GM21723 (cell line): Measurements from ENCODE around the gene PDZD2.

Experiments used
- ATAC-seq: cut with Tn5 transposase; IDR thresholded peaks from one replicate; pipeline ENCODE4 v1.9.1; 2021; ENCODE audit warnings: mild to moderate bottlenecking, moderate library complexity; ENCODE audit not compliant: unreplicated experiment

PDZD2 gene

GRCh38 chr5:32155211-32155610, 516.3 kb downstream of the PDZD2 start:
- ATAC-seq: no peak

DNA sequence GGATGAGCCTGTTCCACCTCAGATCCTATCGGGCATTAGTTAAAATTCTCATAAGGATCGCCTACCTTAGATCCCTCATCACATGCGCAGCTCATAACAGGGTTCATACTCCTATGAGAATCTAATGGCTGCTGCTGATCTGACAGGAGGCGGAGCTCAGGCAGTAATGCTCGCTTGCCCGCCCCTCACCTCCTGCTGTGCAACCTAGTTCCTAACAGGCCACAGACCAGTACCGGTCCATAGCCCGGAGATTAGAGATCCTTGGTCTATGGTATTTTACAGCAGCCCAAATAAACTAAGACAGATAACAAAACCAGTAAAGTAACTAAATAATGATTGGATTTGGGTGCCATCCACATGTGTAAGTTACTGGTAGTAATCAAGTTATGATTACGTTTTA, 517.7 kb downstream of the PDZD2 start:
- ATAC-seq: no peak

GRCh38 chr5:32157078-32157477, 518.1 kb downstream of the PDZD2 start:
- no peak for ATAC-seq

DNA sequence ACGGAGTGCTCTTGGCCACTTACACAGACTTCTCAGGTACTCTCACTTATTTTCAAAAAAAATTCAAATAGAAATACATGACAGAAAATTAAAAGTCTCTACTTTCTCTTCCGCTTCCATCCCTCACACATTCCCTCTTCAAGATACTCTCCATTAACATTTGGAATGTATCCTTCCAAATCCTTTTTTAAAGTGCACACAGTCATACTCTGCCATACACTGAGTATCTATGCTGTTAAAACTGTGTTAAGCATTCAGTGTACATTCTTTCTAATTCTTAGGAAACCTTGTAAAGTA, 519.7 kb downstream of the PDZD2 start:
- no peak for ATAC-seq

- no peak for ATAC-seq
Observed at GRCh38 chr5:32159328-32160072, 520.6 kb downstream of the PDZD2 start.

DNA sequence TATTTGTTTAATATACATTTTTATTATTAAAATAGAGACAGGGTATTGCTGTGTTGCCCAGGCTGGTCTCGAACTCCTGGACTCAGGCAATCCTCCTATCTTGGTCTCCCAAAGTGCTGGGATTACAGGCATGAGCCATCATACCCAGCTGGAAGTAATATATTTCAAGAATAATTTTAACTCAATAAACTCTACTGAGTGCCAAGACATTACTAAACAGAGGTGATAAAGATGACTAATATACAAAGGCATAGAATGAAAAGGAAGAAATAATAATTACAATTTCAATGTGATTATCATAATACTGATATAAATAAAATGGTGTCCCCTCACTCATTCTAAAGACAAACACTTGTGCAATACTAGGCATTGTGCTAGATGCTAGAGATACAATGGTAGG, 521.3 kb downstream of the PDZD2 start:
- no peak for ATAC-seq
